Vagina (tissue), 2 donors: ENCODE data around the gene ACTRT2.

ENCODE experiments used
- POLR2A ChIP-seq, 2 donors: fragments of 450-650 bp; IDR thresholded peaks; one replicate each; pipeline ENCODE4 v1.6.1; 2017; ENCODE audit warnings: antibody characterized with exemption in 2 of 2, mild to moderate bottlenecking in 2 of 2, moderate library complexity in 2 of 2
- POLR2AphosphoS5 ChIP-seq, 2 donors: sonication (generic); formaldehyde crosslinking; IDR thresholded peaks; one replicate each; pipeline ENCODE4 v1.9.0; 2017; ENCODE audit warnings: antibody characterized with exemption in 2 of 2, mild to moderate bottlenecking in 2 of 2, low read depth in 1 of 2; ENCODE audit not compliant: insufficient read depth in 1 of 2
- TF ChIP-seq, protein P1 (sequence below), 3 experiments: fragments of 450-650 bp in 2 of 3; fragments of 200-600 bp in 1 of 3; sonication (generic) in 1 of 3; IDR thresholded peaks; one replicate each; pipeline ENCODE4 v1.5.1; 2017 to 2019; ENCODE audit warnings: antibody characterized with exemption in 3 of 3, mild to moderate bottlenecking in 2 of 3, moderate library complexity in 2 of 3

DNA sequence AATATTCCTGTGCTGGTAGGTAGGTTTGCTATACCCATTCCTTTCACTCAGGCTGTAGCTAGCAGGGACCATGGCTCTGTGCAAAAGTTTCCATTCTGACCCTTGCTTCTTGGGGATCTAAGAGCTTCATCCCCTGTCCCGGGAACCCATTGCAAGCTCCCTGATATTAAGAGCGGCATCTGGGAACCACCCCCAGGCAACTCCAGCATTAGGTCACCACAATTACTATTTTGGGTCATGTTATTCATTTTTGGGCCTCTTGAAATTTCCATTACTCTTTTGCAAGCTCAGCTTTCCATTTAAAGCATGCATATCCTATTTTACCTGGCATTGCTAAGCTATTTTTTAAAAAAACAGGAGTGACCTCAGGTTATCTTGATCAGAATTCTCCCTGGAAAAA is 22.1 kb upstream of the ACTRT2 start:
- TF ChIP-seq POLR2A (IDR thresholded peaks at IDR 0.05): no peak
- TF ChIP-seq, protein P1, sequence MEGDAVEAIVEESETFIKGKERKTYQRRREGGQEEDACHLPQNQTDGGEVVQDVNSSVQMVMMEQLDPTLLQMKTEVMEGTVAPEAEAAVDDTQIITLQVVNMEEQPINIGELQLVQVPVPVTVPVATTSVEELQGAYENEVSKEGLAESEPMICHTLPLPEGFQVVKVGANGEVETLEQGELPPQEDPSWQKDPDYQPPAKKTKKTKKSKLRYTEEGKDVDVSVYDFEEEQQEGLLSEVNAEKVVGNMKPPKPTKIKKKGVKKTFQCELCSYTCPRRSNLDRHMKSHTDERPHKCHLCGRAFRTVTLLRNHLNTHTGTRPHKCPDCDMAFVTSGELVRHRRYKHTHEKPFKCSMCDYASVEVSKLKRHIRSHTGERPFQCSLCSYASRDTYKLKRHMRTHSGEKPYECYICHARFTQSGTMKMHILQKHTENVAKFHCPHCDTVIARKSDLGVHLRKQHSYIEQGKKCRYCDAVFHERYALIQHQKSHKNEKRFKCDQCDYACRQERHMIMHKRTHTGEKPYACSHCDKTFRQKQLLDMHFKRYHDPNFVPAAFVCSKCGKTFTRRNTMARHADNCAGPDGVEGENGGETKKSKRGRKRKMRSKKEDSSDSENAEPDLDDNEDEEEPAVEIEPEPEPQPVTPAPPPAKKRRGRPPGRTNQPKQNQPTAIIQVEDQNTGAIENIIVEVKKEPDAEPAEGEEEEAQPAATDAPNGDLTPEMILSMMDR (IDR thresholded peaks at IDR 0.05): no peak
- TF ChIP-seq POLR2AphosphoS5 (IDR thresholded peaks at IDR 0.05; ENCODE audit: insufficient read depth in 1 of 2, low read depth in 1 of 2): no peak
